Measurements from ENCODE around the gene PKN3. TPM values are rescaled to one million over a fixed set of nuclear protein-coding genes. Genes with fewer than 3 reads are reported as not detected.

Gene PKN3
- total and polyA plus RNA-seq, 2 donors from 2014 or later: 3.9 to 14.7 TPM

- DNase-seq: no peak
Observed at GRCh38 chr9:128750926-128751595, 48.8 kb downstream of the PKN3 start.

DNA sequence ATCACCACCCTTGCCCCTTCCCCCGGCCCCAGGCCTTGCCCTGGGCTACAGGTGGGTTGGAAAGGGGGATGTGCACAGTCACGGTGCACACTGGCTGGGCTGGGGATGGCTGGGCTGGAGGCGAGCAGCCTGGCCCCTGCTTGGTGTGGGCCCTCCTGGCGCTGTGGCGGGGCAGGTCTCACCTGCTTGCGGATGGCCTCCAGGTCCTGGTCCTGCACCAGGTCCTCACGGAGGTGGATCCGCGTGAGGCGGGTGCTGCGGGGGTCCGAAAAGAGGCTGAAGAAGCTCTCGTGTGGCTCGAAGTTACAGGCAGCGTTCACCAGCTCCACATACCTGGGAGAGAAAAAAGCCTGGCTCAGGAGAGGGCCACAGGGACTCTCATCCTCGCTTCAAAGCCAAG is 51.3 kb downstream of the PKN3 start:
- no peak for DNase-seq
- H3K4me3 ChIP-seq (ENCODE audit: low read length in 3 of 3): no peak overlapping the region
- no peak for TF ChIP-seq CTCF (IDR thresholded peaks at IDR 0.05; ENCODE audit: borderline replicate concordance, extremely low read depth, insufficient read depth)
- no peaks in the 10 kb centered on the region for H3K4me1 ChIP-seq (ENCODE audit: control insufficient read depth in 2 of 3, insufficient read depth in 2 of 3, low read depth in 1 of 3, low read length in 3 of 3)
- peaks cover 0 to 28% (median 17%) of the 10 kb centered on the region in 3 donors for H3K36me3 ChIP-seq (ENCODE audit: control insufficient read depth in 2 of 3, insufficient read depth in 3 of 3, low read length in 3 of 3)
- H3K27ac ChIP-seq (ENCODE audit: low read depth in 2 of 2, low read length in 2 of 2): no peak overlapping the region
- H3K27me3 ChIP-seq (ENCODE audit: control insufficient read depth, insufficient read depth, low read length): no peaks in the 10 kb centered on the region
- H3K9ac ChIP-seq (ENCODE audit: low read length in 3 of 3): no peak overlapping the region
- intact Hi-C loops (cut with DNase I): no loop called here
- FAIRE-seq: no peak
- no peaks in the 10 kb centered on the region for H3K9me3 ChIP-seq (ENCODE audit: control insufficient read depth in 2 of 3, insufficient read depth in 1 of 3, low read length in 3 of 3)

More at GRCh38 chr9:128750926-128751595, 48.8 kb downstream of the PKN3 start:
- no peaks in the 10 kb centered on the region for H3K9me3 ChIP-seq (ENCODE audit: control insufficient read depth in 2 of 3, insufficient read depth in 1 of 3, low read length in 3 of 3)
- no peak overlapping the region for H3K9ac ChIP-seq (ENCODE audit: low read length in 3 of 3)
- peaks cover 0 to 28% (median 19%) of the 10 kb centered on the region in 3 donors for H3K36me3 ChIP-seq (ENCODE audit: control insufficient read depth in 2 of 3, insufficient read depth in 3 of 3, low read length in 3 of 3)
- H3K27me3 ChIP-seq (ENCODE audit: control insufficient read depth, insufficient read depth, low read length): no peaks in the 10 kb centered on the region
- TF ChIP-seq CTCF (IDR thresholded peaks at IDR 0.05; ENCODE audit: borderline replicate concordance, extremely low read depth, insufficient read depth): no peak
- intact Hi-C loops (cut with DNase I): no loop called here
- no peak overlapping the region for H3K27ac ChIP-seq (ENCODE audit: low read depth in 2 of 2, low read length in 2 of 2)
- FAIRE-seq: no peak
- no peak overlapping the region for H3K4me3 ChIP-seq (ENCODE audit: low read length in 3 of 3)
- H3K4me1 ChIP-seq (ENCODE audit: control insufficient read depth in 2 of 3, insufficient read depth in 2 of 3, low read depth in 1 of 3, low read length in 3 of 3): no peaks in the 10 kb centered on the region

- no peak for TF ChIP-seq CTCF (IDR thresholded peaks at IDR 0.05; ENCODE audit: borderline replicate concordance, extremely low read depth, insufficient read depth)
- Histone ChIP-seq H3K9ac (ENCODE audit: low read length in 3 of 3) (no peak overlapping the region), H3K27me3 (ENCODE audit: control insufficient read depth, insufficient read depth, low read length) (no peaks in the 10 kb centered on the region), H3K9me3 (ENCODE audit: control insufficient read depth in 2 of 3, insufficient read depth in 1 of 3, low read length in 3 of 3) (no peaks in the 10 kb centered on the region), H3K27ac (ENCODE audit: low read depth in 2 of 2, low read length in 2 of 2) (no peak overlapping the region), H3K4me1 (ENCODE audit: control insufficient read depth in 2 of 3, insufficient read depth in 2 of 3, low read depth in 1 of 3, low read length in 3 of 3) (peaks cover 0 to 1% (median 0%) of the 10 kb centered on the region in 3 donors), H3K4me3 (ENCODE audit: low read length in 3 of 3) (no peak overlapping the region), H3K36me3 (ENCODE audit: control insufficient read depth in 2 of 3, insufficient read depth in 3 of 3, low read length in 3 of 3) (peaks cover 0 to 18% (median 10%) of the 10 kb centered on the region in 3 donors)
- DNase-seq: no peak
- FAIRE-seq: no peak
- intact Hi-C loops (cut with DNase I): no loop called here
Observed at GRCh38 chr9:128757602-128758001, 55.3 kb downstream of the PKN3 start.
